Measurements from ENCODE around the gene DOCK9. TPM values are rescaled to one million over a fixed set of nuclear protein-coding genes. Genes with fewer than 3 reads are reported as not detected.

The DOCK9 gene
- polyA plus RNA-seq, 1 experiment: 14.5 TPM

DNA sequence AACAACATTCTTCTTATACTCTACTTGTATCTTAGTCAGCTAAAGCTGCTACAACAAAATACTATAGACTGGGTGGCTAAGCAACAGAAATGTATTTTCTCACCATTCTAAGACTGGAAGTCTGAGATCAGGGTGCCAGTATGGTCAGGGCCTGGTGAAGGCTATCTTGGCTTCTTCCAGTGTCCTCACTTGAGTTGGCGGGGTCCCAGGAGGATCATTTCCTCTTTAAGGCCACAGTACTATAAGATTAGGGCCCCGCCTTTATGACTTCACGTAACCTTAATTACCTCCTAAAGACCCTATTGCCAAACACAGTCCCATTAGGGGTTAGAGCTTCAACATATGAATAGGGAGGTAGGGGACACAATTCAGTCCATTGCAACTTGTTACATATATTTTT lies 30.7 kb upstream of the DOCK9 start:
- no peak for DNase-seq (ENCODE audit: low read depth)
- no peak overlapping the region for H3K4me3 ChIP-seq (ENCODE audit: low read depth, low read length)
- H3K36me3 ChIP-seq (ENCODE audit: control insufficient read depth, insufficient read depth, low read length): no peaks in the 10 kb centered on the region
- ChIA-PET POLR2A (no interaction called here), CTCF (no interaction called here)
- TF ChIP-seq, protein P1, sequence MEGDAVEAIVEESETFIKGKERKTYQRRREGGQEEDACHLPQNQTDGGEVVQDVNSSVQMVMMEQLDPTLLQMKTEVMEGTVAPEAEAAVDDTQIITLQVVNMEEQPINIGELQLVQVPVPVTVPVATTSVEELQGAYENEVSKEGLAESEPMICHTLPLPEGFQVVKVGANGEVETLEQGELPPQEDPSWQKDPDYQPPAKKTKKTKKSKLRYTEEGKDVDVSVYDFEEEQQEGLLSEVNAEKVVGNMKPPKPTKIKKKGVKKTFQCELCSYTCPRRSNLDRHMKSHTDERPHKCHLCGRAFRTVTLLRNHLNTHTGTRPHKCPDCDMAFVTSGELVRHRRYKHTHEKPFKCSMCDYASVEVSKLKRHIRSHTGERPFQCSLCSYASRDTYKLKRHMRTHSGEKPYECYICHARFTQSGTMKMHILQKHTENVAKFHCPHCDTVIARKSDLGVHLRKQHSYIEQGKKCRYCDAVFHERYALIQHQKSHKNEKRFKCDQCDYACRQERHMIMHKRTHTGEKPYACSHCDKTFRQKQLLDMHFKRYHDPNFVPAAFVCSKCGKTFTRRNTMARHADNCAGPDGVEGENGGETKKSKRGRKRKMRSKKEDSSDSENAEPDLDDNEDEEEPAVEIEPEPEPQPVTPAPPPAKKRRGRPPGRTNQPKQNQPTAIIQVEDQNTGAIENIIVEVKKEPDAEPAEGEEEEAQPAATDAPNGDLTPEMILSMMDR (IDR thresholded peaks at IDR 0.05; ENCODE audit: insufficient read depth, low read depth, low read length): no peak
- H3K27me3 ChIP-seq (ENCODE audit: control insufficient read depth, insufficient read depth, low read length): no peaks in the 10 kb centered on the region

DNA sequence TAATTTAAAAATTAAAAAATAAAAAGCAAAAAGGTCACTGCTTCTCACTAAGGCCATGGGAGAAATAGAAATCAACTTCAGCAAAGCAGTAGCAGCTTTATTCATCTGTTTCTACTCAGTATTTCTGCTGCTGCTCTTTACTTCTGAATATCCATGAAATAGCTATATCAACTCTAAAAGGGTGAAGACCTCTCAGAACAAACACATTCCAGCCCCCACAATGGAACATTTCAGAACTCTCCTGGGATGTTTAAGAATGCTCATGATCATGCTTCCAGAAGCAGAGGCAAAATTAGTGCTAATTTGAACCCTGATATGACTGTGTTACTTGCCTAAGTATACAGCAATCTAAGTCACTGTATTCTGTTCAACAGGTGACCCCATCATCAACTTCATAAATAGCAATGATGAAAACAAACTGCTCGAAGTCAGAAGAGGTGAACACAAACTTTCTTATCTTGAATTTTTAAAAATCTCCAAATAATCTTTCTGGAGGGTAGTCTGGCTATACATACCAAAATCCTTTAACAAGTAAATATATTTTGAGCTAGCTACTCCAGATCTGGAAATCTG lies 29.6 kb upstream of the DOCK9 start:
- H3K27me3 ChIP-seq (ENCODE audit: control insufficient read depth, insufficient read depth, low read length): no peaks in the 10 kb centered on the region
- ChIA-PET CTCF (no interaction called here), POLR2A (no interaction called here)
- H3K4me3 ChIP-seq (ENCODE audit: low read depth, low read length): no peak overlapping the region
- TF ChIP-seq, protein P1 (IDR thresholded peaks at IDR 0.05; ENCODE audit: insufficient read depth, low read depth, low read length): no peak
- H3K36me3 ChIP-seq (ENCODE audit: control insufficient read depth, insufficient read depth, low read length): no peaks in the 10 kb centered on the region
- no peak for DNase-seq (ENCODE audit: low read depth)

DNA sequence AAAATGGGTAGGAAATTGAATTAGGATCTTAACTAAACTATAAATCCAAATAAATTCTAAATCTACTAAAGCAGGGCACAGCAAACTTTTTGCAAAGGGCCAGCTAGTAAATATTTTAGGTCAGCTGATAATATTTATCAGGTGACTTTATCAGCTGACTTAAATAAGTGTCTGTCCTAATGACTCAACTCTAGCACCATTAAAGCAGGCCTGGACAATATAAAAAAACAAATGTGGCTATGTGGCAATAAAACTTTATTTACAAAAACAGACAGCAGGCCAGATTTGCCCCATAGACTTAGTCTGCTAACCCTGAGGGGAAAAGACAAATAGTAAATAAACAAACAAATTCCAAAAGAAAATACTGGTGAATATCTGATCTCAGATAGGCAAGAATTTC lies 27.7 kb upstream of the DOCK9 start:
- TF ChIP-seq, protein P1 (IDR thresholded peaks at IDR 0.05; ENCODE audit: insufficient read depth, low read depth, low read length): no peak
- CTCF ChIA-PET: no interaction called here
- DNase-seq (ENCODE audit: low read depth): no peak
- POLR2A ChIA-PET: no interaction called here
- Histone ChIP-seq H3K4me3 (ENCODE audit: low read depth, low read length) (no peak overlapping the region), H3K36me3 (ENCODE audit: control insufficient read depth, insufficient read depth, low read length) (no peaks in the 10 kb centered on the region), H3K27me3 (ENCODE audit: control insufficient read depth, insufficient read depth, low read length) (no peaks in the 10 kb centered on the region; the same call in 1 of the 2 replicates)

DNA sequence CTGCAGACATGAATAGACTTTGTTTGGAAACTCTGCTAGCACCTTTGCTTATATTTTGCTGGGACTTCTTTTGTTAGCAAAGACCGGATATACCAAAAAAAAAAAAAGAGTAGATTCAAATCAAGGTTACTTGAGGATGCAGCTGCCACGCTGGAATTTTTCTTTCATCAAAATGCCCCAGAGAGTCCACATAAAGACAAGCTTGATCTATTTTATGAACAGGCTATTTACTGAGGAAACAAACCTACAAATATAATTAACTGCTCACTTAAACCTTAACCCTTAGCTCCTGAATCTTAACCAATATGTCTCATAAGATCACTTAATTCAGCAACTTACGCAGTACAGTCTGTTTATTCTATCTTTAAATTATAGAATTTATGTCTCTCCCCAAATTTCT lies 27.1 kb upstream of the DOCK9 start:
- TF ChIP-seq, protein P1 (IDR thresholded peaks at IDR 0.05; ENCODE audit: insufficient read depth, low read depth, low read length): no peak
- CTCF ChIA-PET: no interaction called here
- POLR2A ChIA-PET: interaction anchor here (0.7 kb wide), 1 partner anchor 384 kb away, joined by 6 read pairs; no protein-coding TSS in a partner anchor
- DNase-seq (ENCODE audit: low read depth): no peak
- H3K27me3 ChIP-seq (ENCODE audit: control insufficient read depth, insufficient read depth, low read length): no peaks in the 10 kb centered on the region; the same call in 1 of the 2 replicates
- no peak overlapping the region for H3K4me3 ChIP-seq (ENCODE audit: low read depth, low read length)
- no peaks in the 10 kb centered on the region for H3K36me3 ChIP-seq (ENCODE audit: control insufficient read depth, insufficient read depth, low read length)

DNA sequence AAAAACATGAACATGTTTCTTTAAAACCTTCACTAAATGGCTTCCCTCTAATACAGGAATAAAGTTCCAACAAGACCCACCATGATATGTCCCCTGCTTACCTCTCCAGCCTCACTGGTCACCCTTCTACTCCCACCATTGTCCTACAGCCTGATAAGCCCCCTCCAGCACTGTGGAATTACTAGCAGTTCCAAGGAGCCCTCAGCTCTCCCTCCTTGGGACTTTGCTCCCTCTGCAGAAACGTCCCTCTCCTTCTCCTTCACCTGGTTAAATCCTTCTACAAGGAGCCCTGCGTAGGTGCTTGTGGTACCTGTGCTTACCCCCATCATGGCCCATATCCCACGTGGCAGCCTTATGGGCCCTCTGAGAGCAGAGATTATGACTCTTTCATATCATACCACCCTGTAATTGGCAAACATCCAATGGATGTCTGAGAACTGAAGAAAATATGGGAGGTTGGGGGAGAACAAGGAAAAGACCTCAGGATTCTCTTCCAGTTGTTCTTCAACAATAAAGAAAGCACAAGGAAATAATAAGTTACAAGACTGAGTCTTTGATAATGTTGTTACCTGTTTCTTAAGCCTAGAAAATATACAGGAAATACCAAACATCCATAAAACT lies 26.1 kb upstream of the DOCK9 start:
- ChIA-PET CTCF (no interaction called here), POLR2A (no interaction called here)
- no peaks in the 10 kb centered on the region for H3K36me3 ChIP-seq (ENCODE audit: control insufficient read depth, insufficient read depth, low read length)
- TF ChIP-seq, protein P1 (IDR thresholded peaks at IDR 0.05; ENCODE audit: insufficient read depth, low read depth, low read length): no peak
- no peak overlapping the region for H3K4me3 ChIP-seq (ENCODE audit: low read depth, low read length)
- DNase-seq (ENCODE audit: low read depth): no peak
- no peaks in the 10 kb centered on the region; the same call in 1 of the 2 replicates for H3K27me3 ChIP-seq (ENCODE audit: control insufficient read depth, insufficient read depth, low read length)

Data from BJ (cell line).